Measurements from ENCODE around the gene GBP6. TPM values are rescaled to one million over a fixed set of nuclear protein-coding genes. Genes with fewer than 3 reads are reported as not detected.

The GBP6 gene
- total RNA-seq, 1 experiment from 2014 or later, result not detected

GRCh38 chr1:89391686-89392085, 27.8 kb downstream of the GBP6 start (continued):
- no peak for TF ChIP-seq USF1 (CRISPR knock-in tag; IDR thresholded peaks at IDR 0.05)
- TF ChIP-seq ZNF263 (CRISPR knock-in tag; IDR thresholded peaks at IDR 0.05; ENCODE audit: low read depth), result no peak
- TF ChIP-seq TEAD1 (CRISPR knock-in tag; IDR thresholded peaks at IDR 0.05), result no peak

- Mint-ChIP-seq H3K36me3 (no peaks in the 10 kb centered on the region), H3K9me3 (peaks cover 36% of the 10 kb centered on the region), H3K27ac (no peak overlapping the region), H3K4me1 (no peaks in the 10 kb centered on the region), H3K27me3 (ENCODE audit: low read depth) (peaks cover 3% of the 10 kb centered on the region; the same call in 1 of the 2 replicates), H3K4me3 (no peak overlapping the region)
- POLR2A ChIA-PET, result no interaction called here
- ATAC-seq, result no peak
- CTCF ChIA-PET, result no interaction called here
- no peak for DNase-seq (ENCODE audit: low spot score)
- TF ChIP-seq NFATC4 (CRISPR knock-in tag; IDR thresholded peaks at IDR 0.05), result no peak
- no peak for TF ChIP-seq E2F5 (CRISPR knock-in tag; IDR thresholded peaks at IDR 0.05)
- no peak for TF ChIP-seq SMAD4 (CRISPR knock-in tag; IDR thresholded peaks at IDR 0.05)
- no peak for TF ChIP-seq OVOL2 (CRISPR knock-in tag; IDR thresholded peaks at IDR 0.05; ENCODE audit: borderline replicate concordance)
- no peak for TF ChIP-seq TEAD4 (CRISPR knock-in tag; IDR thresholded peaks at IDR 0.05)
These were observed 31.0 kb downstream of the GBP6 start for GRCh38 chr1:89394851-89395250.

GRCh38 chr1:89396902-89397301, 33.0 kb downstream of the GBP6 start:
- Mint-ChIP-seq H3K27ac (no peak overlapping the region), H3K9me3 (peaks cover 39% of the 10 kb centered on the region), H3K27me3 (ENCODE audit: low read depth) (peaks cover 3% of the 10 kb centered on the region; the same call in 1 of the 2 replicates), H3K4me1 (no peaks in the 10 kb centered on the region), H3K36me3 (no peaks in the 10 kb centered on the region), H3K4me3 (no peak overlapping the region)
- ATAC-seq, result no peak
- no peak for DNase-seq (ENCODE audit: low spot score)
- CTCF ChIA-PET, result no interaction called here
- POLR2A ChIA-PET, result no interaction called here
- TF ChIP-seq GTF2I (CRISPR knock-in tag; conservative IDR thresholded peaks at IDR 0.05) (no peak), ZBTB43 (CRISPR knock-in tag; IDR thresholded peaks at IDR 0.05) (no peak), ZBTB21 (CRISPR knock-in tag; IDR thresholded peaks at IDR 0.05; ENCODE audit: borderline replicate concordance) (no peak), ZNF425 (CRISPR knock-in tag; conservative IDR thresholded peaks at IDR 0.05) (no peak)

GRCh38 chr1:89405275-89405929, 41.5 kb downstream of the GBP6 start:
- Mint-ChIP-seq H3K27ac (no peak overlapping the region), H3K27me3 (ENCODE audit: low read depth) (no peaks in the 10 kb centered on the region; the same call in 1 of the 2 replicates), H3K36me3 (no peaks in the 10 kb centered on the region), H3K4me3 (no peak overlapping the region), H3K4me1 (peaks cover 13% of the 10 kb centered on the region), H3K9me3 (0 out of 2 replicates have a peak, but pooled peaks cover 3% of the 10 kb centered on the region)
- DNase-seq (ENCODE audit: low spot score), result no peak
- ATAC-seq, result peak; percentile 81
- CTCF ChIA-PET, result interaction anchor here (0.6 to 1.9 kb wide), 12 partner anchors 20 to 383 kb away, joined by 3 to 7 read pairs (median 3); partner anchors contain the start of genes GBP3 and GBP6
- TF ChIP-seq ZSCAN18 (CRISPR knock-in tag; IDR thresholded peaks at IDR 0.05), result no peak
- no peak for TF ChIP-seq RELA (CRISPR knock-in tag; IDR thresholded peaks at IDR 0.05; ENCODE audit: borderline replicate concordance)
- no peak for TF ChIP-seq JUN (CRISPR knock-in tag; IDR thresholded peaks at IDR 0.05)
- TF ChIP-seq ZNF423 (CRISPR knock-in tag; IDR thresholded peaks at IDR 0.05), result 0 out of 2 replicates have a peak, but pooled peaks have one; percentile 36
- TF ChIP-seq PRRX2 (CRISPR knock-in tag; IDR thresholded peaks at IDR 0.05), result no peak
- TF ChIP-seq KAT7 (CRISPR knock-in tag; IDR thresholded peaks at IDR 0.05; ENCODE audit: borderline replicate concordance), result no peak
- no peak for TF ChIP-seq TEAD1 (CRISPR knock-in tag; IDR thresholded peaks at IDR 0.05)
- no peak for TF ChIP-seq FOXK1 (CRISPR knock-in tag; IDR thresholded peaks at IDR 0.05)
- POLR2A ChIA-PET, result no interaction called here
